Ureter (tissue), 1 donor: ENCODE results near the gene IFNA14. TPM values are rescaled to one million over a fixed set of nuclear protein-coding genes. Genes with fewer than 3 reads are reported as not detected.
"Not testable (repeated sequence)": the region's sequence is repeated elsewhere in the genome, so short reads cannot be mapped to it uniquely, and the experiment has no call there.

ENCODE experiments used
- DNase-seq: peaks from one replicate; pipeline ENCODE4 v3.0.0-alpha.2; 2020; ENCODE audit warnings: low spot score
- total RNA-seq: library from RNA; stranded (reverse); gene quantifications from one replicate; pipeline ENCODE4 v1.2.4, GENCODE V29; 2023
- donor health status: DM: yes; HTN: yes; CAD: no.

The IFNA14 gene
- not detected for total RNA-seq

GRCh38 chr9:21239911-21240310 is at the start of gene IFNA14:
Gene IFNA14 (minus strand): TSS chr9:21240005. CDS start chr9:21239935, 70 bp downstream.
- DNase-seq, result no peak

GRCh38 chr9:21287280-21287679 is 47.5 kb upstream of the IFNA14 start:
- DNase-seq, result no peak

- DNase-seq, result no peak
These were observed 46.9 kb upstream of the IFNA14 start for GRCh38 chr9:21286659-21287058.

- DNase-seq, result no peak
These were observed 46.3 kb upstream of the IFNA14 start for GRCh38 chr9:21286099-21286498.

- DNase-seq, result no peak
These were observed 41.5 kb upstream of the IFNA14 start for GRCh38 chr9:21281275-21281674.

GRCh38 chr9:21268347-21268657 is 28.5 kb upstream of the IFNA14 start:
- no peak for DNase-seq

- no peak for DNase-seq
These were observed 27.9 kb upstream of the IFNA14 start for GRCh38 chr9:21267485-21268346.

- no peak for DNase-seq
These were observed 27.1 kb upstream of the IFNA14 start for GRCh38 chr9:21266733-21267484.

GRCh38 chr9:21265421-21266189 is 25.8 kb upstream of the IFNA14 start:
- DNase-seq, result no peak

GRCh38 chr9:21255538-21256212 is 15.9 kb upstream of the IFNA14 start:
- no peak for DNase-seq

GRCh38 chr9:21252721-21253547 is 13.1 kb upstream of the IFNA14 start:
- no peak for DNase-seq

GRCh38 chr9:21251638-21252037 is 11.8 kb upstream of the IFNA14 start:
- DNase-seq, result no peak

GRCh38 chr9:21251190-21251589 is 11.4 kb upstream of the IFNA14 start:
- no peak for DNase-seq

- DNase-seq, result no peak
These were observed 5.0 kb upstream of the IFNA14 start for GRCh38 chr9:21244836-21245235.

- DNase-seq, result not testable (repeated sequence)
These were observed 3.5 kb downstream of the IFNA14 start for GRCh38 chr9:21236360-21236714.

GRCh38 chr9:21235468-21236359 is 4.1 kb downstream of the IFNA14 start:
- not testable (repeated sequence) for DNase-seq

GRCh38 chr9:21234153-21234687 is 5.6 kb downstream of the IFNA14 start:
- DNase-seq, result no peak

GRCh38 chr9:21233258-21233657 is 6.5 kb downstream of the IFNA14 start:
- DNase-seq, result no peak

- no peak for DNase-seq
These were observed 11.7 kb downstream of the IFNA14 start, which contains the start of gene IFNA17 for GRCh38 chr9:21228122-21228521. Gene IFNA17 (minus strand): TSS chr9:21228222. CDS start chr9:21228173, 49 bp downstream.
